SK-N-MC (cell line): ENCODE measurements around the gene IQSEC3.

Experiments used
- EZH2 ChIP-seq: fragments of 200-600 bp; sonication (generic); IDR thresholded peaks from one replicate; pipeline ENCODE4 v1.6.1; 2017; ENCODE audit warnings: antibody characterized with exemption
- POLR2AphosphoS5 ChIP-seq: IDR thresholded peaks from 2 replicates; pipeline ENCODE4 v1.6.1; 2012; ENCODE audit warnings: mild to moderate bottlenecking, low read depth, low read length, borderline replicate concordance

DNA sequence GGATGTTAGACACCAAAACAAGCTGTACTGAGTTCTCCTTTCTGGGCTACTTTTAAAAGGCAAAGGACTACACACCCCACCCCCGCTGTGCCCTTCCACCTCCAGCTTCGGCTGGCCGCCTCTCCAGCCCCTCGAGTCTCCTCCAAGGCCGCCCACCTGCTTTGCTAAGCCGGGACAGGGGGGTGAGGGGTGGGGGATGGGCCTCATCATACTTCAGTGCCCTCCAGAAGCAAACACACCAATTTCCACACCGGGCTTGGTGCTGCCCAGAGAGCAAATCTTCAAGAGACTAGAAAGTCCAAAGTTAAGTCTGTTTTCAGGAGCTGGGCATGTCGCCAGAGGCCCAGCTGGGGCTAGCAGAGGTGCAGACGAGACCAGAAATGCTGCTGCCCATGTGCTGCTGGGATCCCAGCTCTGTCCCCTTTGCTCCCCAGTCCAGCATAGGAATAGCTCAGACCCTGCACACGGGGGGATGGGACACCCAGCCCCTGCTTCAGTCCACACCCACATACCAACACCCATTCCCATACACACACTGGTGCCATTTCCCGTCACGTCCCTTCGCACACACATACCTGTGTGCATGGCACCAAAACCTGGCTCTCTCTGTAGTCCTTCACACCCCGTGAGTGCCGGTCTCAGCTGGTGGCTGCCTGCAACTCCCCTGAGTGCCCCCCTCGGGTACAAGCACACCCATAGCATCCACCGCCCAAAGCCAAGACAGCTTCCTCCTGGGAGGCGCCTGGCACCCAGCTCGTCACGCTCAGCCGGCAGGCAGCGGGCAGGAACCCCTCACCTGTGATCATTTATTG is 146.4 kb downstream of the IQSEC3 start:
- TF ChIP-seq POLR2AphosphoS5 (no peak), EZH2 (no peak)
